MCF 10A (cell line): Measurements from ENCODE around the gene TRERF1. TPM values are rescaled to one million over a fixed set of nuclear protein-coding genes. Genes with fewer than 3 reads are reported as not detected.

ENCODE experiments used
- BruUV-seq: library from RNA; stranded (reverse); fragments of 400-500 nt; replicated peaks from 2 replicates; lab custom pipeline; 2021; lab: Mats Ljungman, UMichigan
- CTCF ChIA-PET: fragments of 300-600 bp; sonication (Branson Sonifier 250); formaldehyde crosslinking; extraction: SDS; loops from one replicate; lab custom pipeline; 2021; ENCODE audit warnings: antibody characterized with exemption, inconsistent platforms; lab: Yijun Ruan, JAX
- POLR2A ChIA-PET: fragments of 300-600, 350-650 bp; sonication (Branson Sonifier 250); formaldehyde crosslinking; extraction: SDS; loops from one replicate; lab custom pipeline; 2020; ENCODE audit warnings: antibody characterized with exemption, inconsistent platforms; lab: Yijun Ruan, JAX
- DNase-seq: peaks from one replicate; pipeline ENCODE4 v3.0.0-alpha.2; 2018; ENCODE audit not compliant: unreplicated experiment
- H3K27ac Mint-ChIP-seq: one replicate; pipeline ENCODE4 v1.8.0; 2022; ENCODE audit warnings: mild to moderate bottlenecking, low read depth, mixed read lengths; ENCODE audit not compliant: unreplicated experiment
- H3K27me3 Mint-ChIP-seq: one replicate; pipeline ENCODE4 v1.8.0; 2022; ENCODE audit warnings: mixed read lengths; ENCODE audit not compliant: insufficient read depth, unreplicated experiment
- H3K36me3 Mint-ChIP-seq: one replicate; pipeline ENCODE4 v1.8.0; 2022; ENCODE audit warnings: mild to moderate bottlenecking, moderate library complexity, mixed read lengths; ENCODE audit not compliant: insufficient read depth, unreplicated experiment
- H3K4me1 Mint-ChIP-seq: one replicate; pipeline ENCODE4 v1.8.0; 2022; ENCODE audit warnings: mixed read lengths; ENCODE audit not compliant: insufficient read depth, unreplicated experiment
- H3K4me3 Mint-ChIP-seq: one replicate; pipeline ENCODE4 v1.8.0; 2022; ENCODE audit warnings: mild to moderate bottlenecking, moderate library complexity, mixed read lengths; ENCODE audit not compliant: unreplicated experiment
- H3K9me3 Mint-ChIP-seq: one replicate; pipeline ENCODE4 v1.8.0; 2022; ENCODE audit warnings: mixed read lengths; ENCODE audit not compliant: unreplicated experiment
- intact Hi-C: fragments of 100-400 bp; cut with micrococcal nuclease; formaldehyde crosslinking; loops from 2 replicates; pipeline ENCODE4 v1.14.1; 2022
- total RNA-seq: library from RNA; stranded (reverse); gene quantifications from 2 replicates; pipeline ENCODE4 v1.2.3, GENCODE V29; 2022
- TF ChIP-seq, protein P1 (sequence below): fragments of 200-600 bp; IDR thresholded peaks from one replicate; pipeline ENCODE4 v1.8.0; 2022; ENCODE audit warnings: antibody characterized with exemption, mild to moderate bottlenecking; ENCODE audit not compliant: unreplicated experiment

Gene TRERF1
- total RNA-seq, 1 experiment from 2014 or later = 9.4 TPM

GRCh38 chr6:42269553-42269952 lies 182.2 kb downstream of the TRERF1 start:
- ChIA-PET CTCF (interaction anchor here (1.0 kb wide), 1 partner anchor 278 kb away, joined by 4 read pairs; no protein-coding TSS in a partner anchor), POLR2A (interaction anchor here (1.0 to 1.8 kb wide), 2 partner anchors 11 to 43 kb away, joined by 3 to 6 read pairs; no protein-coding TSS in a partner anchor)
- Mint-ChIP-seq H3K36me3 (peaks cover 51% of the 10 kb centered on the region), H3K4me1 (no peaks in the 10 kb centered on the region), H3K9me3 (no peaks in the 10 kb centered on the region), H3K4me3 (no peak overlapping the region), H3K27me3 (no peaks in the 10 kb centered on the region), H3K27ac (no peak overlapping the region)
- TF ChIP-seq, protein P1, sequence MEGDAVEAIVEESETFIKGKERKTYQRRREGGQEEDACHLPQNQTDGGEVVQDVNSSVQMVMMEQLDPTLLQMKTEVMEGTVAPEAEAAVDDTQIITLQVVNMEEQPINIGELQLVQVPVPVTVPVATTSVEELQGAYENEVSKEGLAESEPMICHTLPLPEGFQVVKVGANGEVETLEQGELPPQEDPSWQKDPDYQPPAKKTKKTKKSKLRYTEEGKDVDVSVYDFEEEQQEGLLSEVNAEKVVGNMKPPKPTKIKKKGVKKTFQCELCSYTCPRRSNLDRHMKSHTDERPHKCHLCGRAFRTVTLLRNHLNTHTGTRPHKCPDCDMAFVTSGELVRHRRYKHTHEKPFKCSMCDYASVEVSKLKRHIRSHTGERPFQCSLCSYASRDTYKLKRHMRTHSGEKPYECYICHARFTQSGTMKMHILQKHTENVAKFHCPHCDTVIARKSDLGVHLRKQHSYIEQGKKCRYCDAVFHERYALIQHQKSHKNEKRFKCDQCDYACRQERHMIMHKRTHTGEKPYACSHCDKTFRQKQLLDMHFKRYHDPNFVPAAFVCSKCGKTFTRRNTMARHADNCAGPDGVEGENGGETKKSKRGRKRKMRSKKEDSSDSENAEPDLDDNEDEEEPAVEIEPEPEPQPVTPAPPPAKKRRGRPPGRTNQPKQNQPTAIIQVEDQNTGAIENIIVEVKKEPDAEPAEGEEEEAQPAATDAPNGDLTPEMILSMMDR = no peak
- DNase-seq = no peak
- BruUV-seq = no TSS peak
- intact Hi-C loops = no loop called here

DNA sequence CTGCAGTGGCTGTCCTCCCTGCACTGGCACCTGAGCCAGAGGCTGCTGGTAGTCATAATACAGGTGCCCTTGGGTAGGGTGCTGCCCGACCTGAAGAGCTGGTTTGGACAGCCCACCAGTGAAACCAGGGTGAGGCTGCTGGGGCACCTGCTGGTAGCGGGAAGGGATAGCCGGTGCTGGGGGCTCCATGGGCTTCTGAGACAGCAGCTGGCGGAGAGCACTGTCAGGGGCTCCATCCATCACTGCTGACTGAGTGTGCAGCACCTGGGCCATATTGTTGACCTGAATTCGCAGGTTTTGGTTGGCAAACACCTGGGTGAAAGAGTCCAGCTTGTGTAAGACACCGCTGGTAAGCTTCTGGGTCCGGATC lies 182.9 kb downstream of the TRERF1 start:
- Mint-ChIP-seq H3K27me3 (no peaks in the 10 kb centered on the region), H3K27ac (no peak overlapping the region)
- CTCF ChIA-PET = interaction anchor here (1.0 to 1.5 kb wide), 2 partner anchors 278 to 279 kb away, joined by 4 read pairs; no protein-coding TSS in a partner anchor

DNA sequence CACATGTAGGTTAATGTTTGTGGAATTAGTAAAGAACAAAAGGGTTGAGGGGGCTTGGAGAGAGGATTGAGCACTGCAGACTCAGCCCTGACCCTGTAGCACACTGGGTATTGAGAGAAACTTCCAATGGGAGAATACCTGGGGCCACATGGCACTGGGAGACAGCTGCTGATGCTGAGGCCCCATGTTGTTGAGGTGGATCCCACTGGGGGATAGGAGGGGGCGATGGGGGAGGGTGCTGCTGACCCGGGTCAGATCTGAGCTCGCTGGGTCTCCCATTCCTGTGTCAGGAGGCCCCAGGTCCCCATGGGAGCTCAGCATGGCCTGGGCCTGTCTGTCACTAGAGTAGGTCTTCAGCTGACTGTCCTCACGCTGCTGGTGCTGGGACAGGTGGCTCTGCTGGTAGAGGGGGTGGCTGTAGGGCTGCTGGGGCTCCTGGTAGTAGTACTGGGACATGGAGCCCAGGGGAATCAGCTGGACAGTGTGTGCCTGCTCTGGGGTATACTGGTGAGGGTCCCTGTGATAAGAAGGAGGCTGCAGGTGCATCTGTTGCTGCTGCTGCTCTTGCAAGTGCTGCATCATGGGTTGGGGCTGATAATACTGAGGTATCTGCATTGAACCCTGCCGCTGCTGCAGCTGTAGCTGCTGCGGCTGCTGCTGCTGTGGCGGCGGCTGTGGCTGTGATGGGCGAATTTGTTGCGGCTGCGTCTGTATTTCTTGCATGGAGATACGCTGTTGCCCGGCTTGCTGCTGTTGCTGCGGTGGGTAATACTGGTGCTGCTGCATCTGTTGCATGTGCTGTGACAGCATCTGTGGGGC lies 183.5 kb downstream of the TRERF1 start:
- H3K36me3 Mint-ChIP-seq = peaks cover 54% of the 10 kb centered on the region
- TF ChIP-seq, protein P1 = no peak
- H3K27me3 Mint-ChIP-seq = no peaks in the 10 kb centered on the region
- no peaks in the 10 kb centered on the region for H3K9me3 Mint-ChIP-seq
- ChIA-PET POLR2A (interaction anchor here (1.0 to 1.8 kb wide), 2 partner anchors 13 to 41 kb away, joined by 3 to 6 read pairs; no protein-coding TSS in a partner anchor), CTCF (interaction anchor here (1.0 to 1.5 kb wide), 2 partner anchors 25 to 279 kb away, joined by 3 to 4 read pairs; no protein-coding TSS in a partner anchor)
- intact Hi-C loops = no loop called here
- H3K27ac Mint-ChIP-seq = peak overlapping the region; percentile 31
- H3K4me3 Mint-ChIP-seq = no peak overlapping the region
- no peaks in the 10 kb centered on the region for H3K4me1 Mint-ChIP-seq
- DNase-seq = no peak
- BruUV-seq = no TSS peak

More for the DNA sequence above, 182.9 kb downstream of the TRERF1 start:
- POLR2A ChIA-PET = interaction anchor here (1.0 to 1.8 kb wide), 2 partner anchors 12 to 42 kb away, joined by 3 to 6 read pairs; no protein-coding TSS in a partner anchor
- TF ChIP-seq, protein P1 = no peak
- Mint-ChIP-seq H3K9me3 (no peaks in the 10 kb centered on the region), H3K4me1 (no peaks in the 10 kb centered on the region), H3K36me3 (peaks cover 48% of the 10 kb centered on the region), H3K4me3 (no peak overlapping the region)
- intact Hi-C loops = no loop called here
- TSS peak; percentile 22 for BruUV-seq
- DNase-seq = no peak

GRCh38 chr6:42266538-42266937 lies 185.2 kb downstream of the TRERF1 start:
- BruUV-seq = no TSS peak
- H3K27ac Mint-ChIP-seq = no peak overlapping the region
- H3K9me3 Mint-ChIP-seq = no peaks in the 10 kb centered on the region
- peaks cover 61% of the 10 kb centered on the region for H3K36me3 Mint-ChIP-seq
- peaks cover 7% of the 10 kb centered on the region for H3K4me1 Mint-ChIP-seq
- ChIA-PET CTCF (no interaction called here), POLR2A (no interaction called here)
- intact Hi-C loops = no loop called here
- no peak for DNase-seq
- no peak overlapping the region for H3K4me3 Mint-ChIP-seq
- H3K27me3 Mint-ChIP-seq = no peaks in the 10 kb centered on the region
- TF ChIP-seq, protein P1 = no peak
